NB4 (cell line): ENCODE data around the gene FLNB.

Experiments
- MYC ChIP-seq: IDR thresholded peaks from 2 replicates; pipeline ENCODE4 v1.6.1; 2011; ENCODE audit warnings: low read depth, low read length
- POLR2A ChIP-seq: IDR thresholded peaks from 2 replicates; pipeline ENCODE4 v1.6.1; 2011; ENCODE audit warnings: mild to moderate bottlenecking; ENCODE audit not compliant: insufficient read length; ENCODE audit errors: extremely low read depth
- TF ChIP-seq, protein P1 (sequence below): IDR thresholded peaks from one replicate; pipeline ENCODE4 v1.5.1; 2012; ENCODE audit warnings: low read depth, low read length
- TF ChIP-seq, protein P2 (sequence below): IDR thresholded peaks from 2 replicates; pipeline ENCODE4 v1.6.1; 2011; ENCODE audit warnings: low read depth, low read length

DNA sequence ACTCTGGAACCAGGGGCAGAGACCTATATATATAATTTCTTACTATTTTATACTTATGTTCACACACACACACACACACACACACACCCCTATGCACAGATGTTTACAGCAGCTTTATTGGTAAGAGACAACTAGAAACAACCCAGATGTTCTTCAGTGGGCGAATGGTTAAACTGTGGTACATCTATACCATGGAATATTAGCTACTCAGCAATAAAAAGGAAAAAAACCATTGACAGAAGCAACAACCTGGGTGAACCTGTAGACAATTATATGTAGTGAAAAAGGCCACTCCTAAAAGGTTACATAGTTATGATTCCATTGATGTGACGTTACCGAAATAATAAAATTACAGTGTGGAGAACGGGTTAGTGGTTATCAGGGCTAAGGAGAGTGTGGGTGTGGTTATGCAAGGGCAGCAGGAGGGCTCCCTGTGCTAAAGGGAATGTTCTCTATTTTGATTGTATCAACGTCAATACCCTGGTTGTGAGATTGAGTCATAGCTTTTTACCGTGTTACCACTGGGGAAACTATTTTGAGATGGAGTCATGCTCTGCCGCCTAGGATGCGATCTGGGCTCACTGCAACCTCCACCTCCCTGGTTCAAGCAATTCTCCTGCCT is 85.5 kb downstream of the FLNB start:
- TF ChIP-seq, protein P1, sequence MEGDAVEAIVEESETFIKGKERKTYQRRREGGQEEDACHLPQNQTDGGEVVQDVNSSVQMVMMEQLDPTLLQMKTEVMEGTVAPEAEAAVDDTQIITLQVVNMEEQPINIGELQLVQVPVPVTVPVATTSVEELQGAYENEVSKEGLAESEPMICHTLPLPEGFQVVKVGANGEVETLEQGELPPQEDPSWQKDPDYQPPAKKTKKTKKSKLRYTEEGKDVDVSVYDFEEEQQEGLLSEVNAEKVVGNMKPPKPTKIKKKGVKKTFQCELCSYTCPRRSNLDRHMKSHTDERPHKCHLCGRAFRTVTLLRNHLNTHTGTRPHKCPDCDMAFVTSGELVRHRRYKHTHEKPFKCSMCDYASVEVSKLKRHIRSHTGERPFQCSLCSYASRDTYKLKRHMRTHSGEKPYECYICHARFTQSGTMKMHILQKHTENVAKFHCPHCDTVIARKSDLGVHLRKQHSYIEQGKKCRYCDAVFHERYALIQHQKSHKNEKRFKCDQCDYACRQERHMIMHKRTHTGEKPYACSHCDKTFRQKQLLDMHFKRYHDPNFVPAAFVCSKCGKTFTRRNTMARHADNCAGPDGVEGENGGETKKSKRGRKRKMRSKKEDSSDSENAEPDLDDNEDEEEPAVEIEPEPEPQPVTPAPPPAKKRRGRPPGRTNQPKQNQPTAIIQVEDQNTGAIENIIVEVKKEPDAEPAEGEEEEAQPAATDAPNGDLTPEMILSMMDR: no peak
- no peak for TF ChIP-seq POLR2A
- TF ChIP-seq, protein P2, sequence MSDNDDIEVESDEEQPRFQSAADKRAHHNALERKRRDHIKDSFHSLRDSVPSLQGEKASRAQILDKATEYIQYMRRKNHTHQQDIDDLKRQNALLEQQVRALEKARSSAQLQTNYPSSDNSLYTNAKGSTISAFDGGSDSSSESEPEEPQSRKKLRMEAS: no peak
- no peak for TF ChIP-seq MYC
